GM06990 (cell line): Measurements from ENCODE around the gene DTX4.

Source experiments
- DNase-seq: peaks from one replicate; pipeline ENCODE4 v3.0.0-alpha.2; 2011; ENCODE audit not compliant: insufficient read length; ENCODE audit errors: extremely low read depth
- H3K27me3 ChIP-seq: replicated peaks from 2 replicates; pipeline ENCODE4 v1.6.0; 2011; ENCODE audit warnings: low read length; ENCODE audit not compliant: control insufficient read depth, insufficient read depth
- H3K36me3 ChIP-seq: 2 replicates; pipeline ENCODE4 v1.5.1; 2011; ENCODE audit warnings: low read length; ENCODE audit not compliant: control insufficient read depth, insufficient read depth
- H3K4me3 ChIP-seq: replicated peaks from 2 replicates; pipeline ENCODE4 v1.5.1; 2011; ENCODE audit warnings: low read depth, mild to moderate bottlenecking, control low read depth, low read length
- TF ChIP-seq, protein P1 (sequence below): IDR thresholded peaks from 2 replicates; pipeline ENCODE4 v1.5.1; 2011; ENCODE audit warnings: low read length, control low read depth, mild to moderate bottlenecking, inconsistent platforms; ENCODE audit not compliant: insufficient read depth, poor library complexity, severe bottlenecking

The DTX4 gene

DNA sequence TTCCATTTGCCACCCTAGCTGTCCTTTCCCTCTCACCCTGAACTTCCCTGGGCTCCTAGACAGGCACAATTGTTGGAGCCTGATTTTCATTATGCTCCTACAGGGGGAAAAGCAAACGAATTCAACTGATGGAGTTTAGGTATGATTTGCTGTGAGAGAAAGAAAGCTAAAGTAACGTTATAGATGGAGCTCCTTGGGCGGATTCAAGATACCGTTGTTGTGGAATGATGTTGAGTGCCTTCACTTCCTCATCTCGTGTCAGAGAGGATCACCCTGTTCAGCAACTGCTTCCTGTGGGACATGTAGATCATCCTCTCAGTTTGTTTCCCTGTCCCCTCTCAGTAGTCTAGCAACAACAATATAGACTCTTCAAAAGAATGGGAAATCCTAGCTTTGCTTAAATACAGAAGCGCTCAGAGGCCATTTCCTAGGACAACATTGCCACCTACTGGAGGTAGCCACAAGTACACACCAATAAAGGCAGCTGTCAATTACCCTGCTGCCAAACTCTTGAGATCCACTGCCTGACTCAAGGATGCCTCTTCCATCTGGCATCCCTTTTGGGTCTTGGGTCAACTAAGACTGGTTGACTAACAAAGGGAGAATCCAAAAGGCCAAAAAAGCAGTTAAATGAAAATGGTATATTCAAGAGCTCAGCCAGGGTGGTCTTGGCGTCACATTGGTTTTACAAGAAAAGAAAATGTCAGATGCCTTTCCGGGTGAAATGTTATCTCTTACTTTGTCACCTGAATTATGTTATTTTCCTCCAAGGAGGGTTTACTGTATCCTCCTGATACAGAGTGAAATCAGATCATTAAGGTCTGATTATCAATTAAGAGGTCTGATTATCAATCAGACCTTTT, 13.5 kb upstream of the DTX4 start:
- Histone ChIP-seq H3K27me3 (no peaks in the 10 kb centered on the region), H3K36me3 (no peaks in the 10 kb centered on the region), H3K4me3 (no peak overlapping the region)
- TF ChIP-seq, protein P1, sequence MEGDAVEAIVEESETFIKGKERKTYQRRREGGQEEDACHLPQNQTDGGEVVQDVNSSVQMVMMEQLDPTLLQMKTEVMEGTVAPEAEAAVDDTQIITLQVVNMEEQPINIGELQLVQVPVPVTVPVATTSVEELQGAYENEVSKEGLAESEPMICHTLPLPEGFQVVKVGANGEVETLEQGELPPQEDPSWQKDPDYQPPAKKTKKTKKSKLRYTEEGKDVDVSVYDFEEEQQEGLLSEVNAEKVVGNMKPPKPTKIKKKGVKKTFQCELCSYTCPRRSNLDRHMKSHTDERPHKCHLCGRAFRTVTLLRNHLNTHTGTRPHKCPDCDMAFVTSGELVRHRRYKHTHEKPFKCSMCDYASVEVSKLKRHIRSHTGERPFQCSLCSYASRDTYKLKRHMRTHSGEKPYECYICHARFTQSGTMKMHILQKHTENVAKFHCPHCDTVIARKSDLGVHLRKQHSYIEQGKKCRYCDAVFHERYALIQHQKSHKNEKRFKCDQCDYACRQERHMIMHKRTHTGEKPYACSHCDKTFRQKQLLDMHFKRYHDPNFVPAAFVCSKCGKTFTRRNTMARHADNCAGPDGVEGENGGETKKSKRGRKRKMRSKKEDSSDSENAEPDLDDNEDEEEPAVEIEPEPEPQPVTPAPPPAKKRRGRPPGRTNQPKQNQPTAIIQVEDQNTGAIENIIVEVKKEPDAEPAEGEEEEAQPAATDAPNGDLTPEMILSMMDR, result peak; percentile 76
- DNase-seq, result no peak

DNA sequence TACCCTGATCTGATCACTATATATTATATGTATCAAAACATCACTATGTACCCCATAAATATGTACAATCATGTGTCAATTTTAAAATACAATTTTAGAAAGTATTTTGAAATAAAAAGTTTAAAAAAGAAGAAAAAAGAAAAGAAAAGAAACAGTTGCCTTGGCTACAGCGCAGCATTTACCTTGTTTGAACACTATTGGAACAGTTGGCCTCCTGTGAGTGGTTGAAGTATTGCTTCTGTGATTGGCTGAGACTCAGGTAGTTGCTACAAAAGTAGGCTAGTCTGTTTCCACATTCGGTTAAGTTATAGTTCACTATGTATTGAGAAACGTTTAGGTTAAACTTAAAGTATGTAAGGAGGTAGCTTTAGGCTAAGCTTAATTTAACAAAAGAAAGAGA, 7.9 kb upstream of the DTX4 start:
- Histone ChIP-seq H3K4me3 (no peak overlapping the region), H3K27me3 (no peaks in the 10 kb centered on the region), H3K36me3 (no peaks in the 10 kb centered on the region)
- no peak for DNase-seq
- TF ChIP-seq, protein P1, result no peak

DNA sequence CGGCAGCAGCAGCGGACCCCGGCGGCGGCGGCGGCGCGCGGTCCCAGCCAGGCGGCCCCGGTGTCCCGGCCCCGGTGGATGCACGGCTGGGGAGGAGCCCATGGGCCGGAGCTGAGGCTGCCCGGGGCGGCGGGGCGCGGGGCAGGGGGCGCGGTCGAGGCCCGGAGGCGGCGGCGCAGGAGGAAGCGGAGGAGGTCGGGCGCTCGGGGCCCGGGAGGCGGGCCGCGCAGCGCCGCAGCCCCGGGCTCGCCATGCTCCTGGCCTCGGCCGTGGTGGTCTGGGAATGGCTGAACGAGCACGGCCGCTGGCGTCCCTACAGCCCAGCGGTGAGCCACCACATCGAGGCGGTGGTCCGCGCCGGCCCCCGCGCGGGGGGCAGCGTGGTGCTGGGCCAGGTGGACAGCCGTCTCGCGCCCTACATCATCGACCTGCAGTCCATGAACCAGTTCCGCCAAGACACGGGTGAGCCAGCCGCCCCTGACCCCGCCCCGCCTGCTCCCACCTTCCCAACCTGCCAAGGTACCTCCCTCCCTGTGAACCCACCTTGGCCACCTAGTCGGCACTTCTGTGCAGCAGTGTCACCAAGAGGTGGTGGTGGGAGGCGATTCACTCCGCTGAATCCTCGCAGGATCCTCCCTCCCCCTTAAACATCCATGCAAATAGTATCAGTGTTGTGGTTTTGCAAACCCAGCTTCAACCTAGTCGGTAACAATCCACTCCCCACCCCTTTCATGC, 580 bp downstream of the DTX4 start:
- peak; percentile 73 for DNase-seq
- H3K27me3 ChIP-seq, result no peaks in the 10 kb centered on the region
- TF ChIP-seq, protein P1, result peak; percentile 7
- H3K4me3 ChIP-seq, result peak overlapping the region; percentile 86
- 0 out of 2 replicates have a peak, but pooled peaks cover 2% of the 10 kb centered on the region for H3K36me3 ChIP-seq

DNA sequence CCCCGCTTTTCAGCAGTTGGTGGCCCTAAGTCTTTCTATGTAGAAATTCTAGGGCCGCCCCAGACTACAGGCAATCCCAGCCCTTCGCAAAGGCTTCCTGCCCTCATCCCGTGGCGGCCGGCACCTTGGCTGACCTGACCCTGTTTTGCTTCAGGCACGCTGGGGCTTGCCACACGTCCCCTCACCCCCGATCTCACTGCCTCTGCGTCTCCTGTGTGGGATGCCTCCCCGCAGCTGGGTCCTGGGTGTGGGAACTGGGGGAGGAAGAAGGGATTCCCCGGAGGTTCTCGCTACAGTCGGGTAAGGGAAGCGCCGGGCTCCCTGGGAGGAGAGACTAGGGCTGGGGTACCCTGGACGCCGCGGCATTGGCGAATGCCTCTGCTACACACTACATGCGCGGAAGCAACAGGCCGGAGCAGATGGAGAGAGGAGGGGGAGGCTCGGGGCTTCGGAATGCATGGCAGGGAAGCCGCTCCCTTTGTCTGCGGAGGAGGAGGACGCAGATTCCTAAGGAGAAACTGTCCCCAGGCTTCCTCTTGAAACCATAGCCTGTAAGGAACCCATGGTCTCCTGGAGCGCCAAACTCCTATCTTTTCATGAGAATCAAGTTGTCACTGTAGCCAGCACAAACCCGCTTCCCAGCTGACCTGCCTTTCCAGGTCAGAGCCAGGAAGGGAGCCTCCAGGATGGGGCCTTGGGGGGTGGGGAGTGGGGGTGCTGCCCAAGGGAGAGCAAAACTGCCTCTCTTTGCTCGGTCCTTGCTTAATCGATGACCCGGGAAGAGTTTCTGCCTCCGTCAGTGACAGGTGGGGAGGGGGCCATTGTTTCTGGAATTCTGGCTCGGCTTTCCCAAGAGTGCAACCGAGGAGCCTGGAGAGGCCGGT, 1.4 kb downstream of the DTX4 start:
- TF ChIP-seq, protein P1, result no peak
- DNase-seq, result no peak

DNA sequence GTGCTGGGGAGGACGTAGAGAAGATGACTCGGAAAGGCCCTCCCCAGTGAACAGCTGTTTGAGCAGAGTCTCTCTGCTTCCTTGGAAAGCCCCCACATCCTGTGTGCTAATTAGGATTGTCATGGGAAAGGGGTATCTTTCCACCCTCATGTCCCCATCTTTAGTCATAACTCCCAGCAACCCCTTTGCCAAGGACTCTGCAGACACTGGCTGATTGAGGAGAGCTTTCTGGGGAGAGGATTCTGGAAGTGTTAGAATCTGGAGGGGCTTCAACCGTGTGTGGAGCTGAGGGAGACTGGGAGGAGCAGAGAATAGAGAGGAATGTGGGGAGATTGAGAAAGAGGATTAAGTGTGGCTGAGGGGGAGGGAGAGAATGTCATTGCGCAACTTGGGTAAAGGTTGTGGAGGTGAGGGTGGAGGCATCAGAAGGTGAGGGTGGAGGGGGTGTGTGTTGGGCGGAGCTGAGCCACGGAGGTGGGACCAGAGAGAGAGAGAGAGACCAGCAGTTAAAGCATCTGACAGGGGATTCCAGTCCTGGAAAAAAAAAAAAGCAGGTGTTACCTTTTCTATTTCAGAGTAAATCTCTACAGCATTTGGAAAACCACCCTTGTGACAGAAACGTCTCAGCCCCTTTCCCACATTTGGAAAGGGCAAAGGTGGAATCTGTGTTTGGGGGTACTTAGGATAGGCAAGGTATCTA, 2.2 kb downstream of the DTX4 start:
- no peak for DNase-seq
- Histone ChIP-seq H3K4me3 (peak overlapping the region; percentile 86), H3K27me3 (no peaks in the 10 kb centered on the region), H3K36me3 (0 out of 2 replicates have a peak, but pooled peaks cover 2% of the 10 kb centered on the region)
- TF ChIP-seq, protein P1, result no peak

More for the DNA sequence above, 1.4 kb downstream of the DTX4 start:
- Histone ChIP-seq H3K4me3 (peak overlapping the region; percentile 86), H3K27me3 (no peaks in the 10 kb centered on the region), H3K36me3 (0 out of 2 replicates have a peak, but pooled peaks cover 2% of the 10 kb centered on the region)
